Peyer's patch (tissue), 4 donors: Measurements from ENCODE around the gene ADGRG7.

Experiments
- POLR2A ChIP-seq, 2 donors: fragments of 450-650 bp; IDR thresholded peaks; one replicate each; pipeline ENCODE4 v1.5.1; 2017; ENCODE audit warnings: antibody characterized with exemption in 2 of 2, mild to moderate bottlenecking in 2 of 2, moderate library complexity in 2 of 2
- TF ChIP-seq, protein P1 (sequence below), 6 experiments: fragments of 450-650 bp in 4 of 6; fragments of 200-600 bp in 2 of 6; sonication (generic) in 1 of 6; IDR thresholded peaks; one replicate each; pipeline ENCODE4 v1.5.1; 2017 to 2019; ENCODE audit warnings: antibody characterized with exemption in 6 of 6, mild to moderate bottlenecking in 3 of 6, moderate library complexity in 1 of 6

DNA sequence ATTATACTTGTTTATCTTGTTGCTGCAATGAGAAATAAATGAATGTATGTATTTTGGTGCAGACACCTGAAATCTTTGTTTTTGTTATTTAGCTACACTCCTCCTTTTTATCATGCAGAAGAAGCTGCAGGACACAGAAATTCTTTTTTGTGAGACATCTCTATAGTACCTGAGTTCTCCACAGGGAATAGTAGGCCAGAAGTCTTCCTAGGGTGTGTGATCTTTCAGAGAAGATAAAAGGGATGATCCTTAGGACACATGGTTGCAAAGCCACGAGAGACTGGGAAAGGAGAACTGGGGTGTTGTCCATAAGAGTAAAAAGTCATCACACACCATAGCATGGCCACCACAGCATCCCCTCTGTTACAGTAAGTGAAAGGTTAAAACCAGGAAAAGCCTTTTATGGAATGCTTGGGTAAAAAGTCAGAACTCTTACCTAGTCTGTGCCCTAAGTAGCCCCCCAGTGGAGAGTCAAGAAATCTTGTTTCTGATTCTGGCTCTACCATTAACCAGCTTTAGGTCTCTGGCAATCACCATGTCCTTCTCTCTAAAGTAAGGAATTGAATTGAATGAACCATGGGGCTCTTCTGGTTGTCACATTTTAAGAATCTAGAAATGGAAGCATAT, 31.9 kb upstream of the ADGRG7 start:
- TF ChIP-seq, protein P1, sequence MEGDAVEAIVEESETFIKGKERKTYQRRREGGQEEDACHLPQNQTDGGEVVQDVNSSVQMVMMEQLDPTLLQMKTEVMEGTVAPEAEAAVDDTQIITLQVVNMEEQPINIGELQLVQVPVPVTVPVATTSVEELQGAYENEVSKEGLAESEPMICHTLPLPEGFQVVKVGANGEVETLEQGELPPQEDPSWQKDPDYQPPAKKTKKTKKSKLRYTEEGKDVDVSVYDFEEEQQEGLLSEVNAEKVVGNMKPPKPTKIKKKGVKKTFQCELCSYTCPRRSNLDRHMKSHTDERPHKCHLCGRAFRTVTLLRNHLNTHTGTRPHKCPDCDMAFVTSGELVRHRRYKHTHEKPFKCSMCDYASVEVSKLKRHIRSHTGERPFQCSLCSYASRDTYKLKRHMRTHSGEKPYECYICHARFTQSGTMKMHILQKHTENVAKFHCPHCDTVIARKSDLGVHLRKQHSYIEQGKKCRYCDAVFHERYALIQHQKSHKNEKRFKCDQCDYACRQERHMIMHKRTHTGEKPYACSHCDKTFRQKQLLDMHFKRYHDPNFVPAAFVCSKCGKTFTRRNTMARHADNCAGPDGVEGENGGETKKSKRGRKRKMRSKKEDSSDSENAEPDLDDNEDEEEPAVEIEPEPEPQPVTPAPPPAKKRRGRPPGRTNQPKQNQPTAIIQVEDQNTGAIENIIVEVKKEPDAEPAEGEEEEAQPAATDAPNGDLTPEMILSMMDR (IDR thresholded peaks at IDR 0.05), result no peak
- no peak for TF ChIP-seq POLR2A (IDR thresholded peaks at IDR 0.05)
